ENCODE data around the gene MCRIP2. TPM values are rescaled to one million over a fixed set of nuclear protein-coding genes. Genes with fewer than 3 reads are reported as not detected.

Gene MCRIP2
- total RNA-seq, 1 experiment from 2014 or later: 69.6 TPM

- BruUV-seq (replicated peaks): no TSS peak
- intact Hi-C loops (cut with micrococcal nuclease; ENCODE audit: unreplicated experiment): no loop called here
- ChIA-PET POLR2A (ENCODE audit: unreplicated experiment) (no interaction called here), CTCF (no interaction called here)
- DNase-seq: no peak
- no peaks in the 10 kb centered on the region for H3K36me3 ChIP-seq (ENCODE audit: low read depth)
- no peaks in the 10 kb centered on the region for H3K9me2 ChIP-seq (ENCODE audit: insufficient read depth)
- peaks cover 13% of the 10 kb centered on the region for H3K4me1 ChIP-seq (replicated peaks; ENCODE audit: insufficient read depth)
- no peak overlapping the region for H2AFZ ChIP-seq
- H3K79me2 ChIP-seq (ENCODE audit: low read depth): peaks cover 6% of the 10 kb centered on the region
- no peaks in the 10 kb centered on the region for H3K27me3 ChIP-seq (ENCODE audit: insufficient read depth, low read depth)
- H3K9me3 ChIP-seq (ENCODE audit: insufficient read depth, low read depth): no peaks in the 10 kb centered on the region
- TF ChIP-seq CTCF (conservative IDR thresholded peaks at IDR 0.05) (no peak), EZH2 (IDR thresholded peaks at IDR 0.05; ENCODE audit: low read depth) (no peak)
- no peaks in the 10 kb centered on the region for H4K20me1 ChIP-seq (ENCODE audit: insufficient read depth)
- no peak overlapping the region for H3K4me2 ChIP-seq
- no peak overlapping the region for H3K27ac ChIP-seq
- peaks cover 22% of the 10 kb centered on the region for H3F3A ChIP-seq (ENCODE audit: insufficient read depth, low read depth)
- H3K4me3 ChIP-seq: no peak overlapping the region
Measured at GRCh38 chr16:694187-694862, 52.7 kb downstream of the MCRIP2 start.

GRCh38 chr16:694863-695354 lies 53.3 kb downstream of the MCRIP2 start:
- no peak overlapping the region for H3K4me2 ChIP-seq
- TF ChIP-seq EZH2 (IDR thresholded peaks at IDR 0.05; ENCODE audit: low read depth): no peak
- no peaks in the 10 kb centered on the region for H3K9me2 ChIP-seq (ENCODE audit: insufficient read depth)
- H3F3A ChIP-seq (ENCODE audit: insufficient read depth, low read depth): peaks cover 22% of the 10 kb centered on the region
- no peak overlapping the region for H2AFZ ChIP-seq
- H3K4me1 ChIP-seq (replicated peaks; ENCODE audit: insufficient read depth): peaks cover 10% of the 10 kb centered on the region
- no peaks in the 10 kb centered on the region for H4K20me1 ChIP-seq (ENCODE audit: insufficient read depth)
- H3K27me3 ChIP-seq (ENCODE audit: insufficient read depth, low read depth): peaks cover 3% of the 10 kb centered on the region; the same call in 1 of the 2 replicates
- H3K4me3 ChIP-seq: no peak overlapping the region
- no peaks in the 10 kb centered on the region for H3K9me3 ChIP-seq (ENCODE audit: insufficient read depth, low read depth)
- no peak for DNase-seq
- CTCF ChIA-PET: no interaction called here
- BruUV-seq (replicated peaks): no TSS peak
- POLR2A ChIA-PET (ENCODE audit: unreplicated experiment): interaction anchor here (1.0 kb wide), 1 partner anchor 168 kb away, joined by 10 read pairs; the partner anchor contains the start of gene CAPN15
- no peak overlapping the region for H3K27ac ChIP-seq
- intact Hi-C loops (cut with micrococcal nuclease; ENCODE audit: unreplicated experiment): no loop called here
- H3K36me3 ChIP-seq (ENCODE audit: low read depth): no peaks in the 10 kb centered on the region
- H3K79me2 ChIP-seq (ENCODE audit: low read depth): no peaks in the 10 kb centered on the region

GRCh38 chr16:695355-696089 lies 53.9 kb downstream of the MCRIP2 start:
- Histone ChIP-seq H3K4me1 (replicated peaks; ENCODE audit: insufficient read depth) (peaks cover 8% of the 10 kb centered on the region), H3K4me3 (no peak overlapping the region), H3K79me2 (ENCODE audit: low read depth) (no peaks in the 10 kb centered on the region), H4K20me1 (ENCODE audit: insufficient read depth) (no peaks in the 10 kb centered on the region), H2AFZ (no peak overlapping the region), H3K4me2 (0 out of 2 replicates have a peak overlapping the region, but pooled peaks have one; percentile 19), H3K36me3 (ENCODE audit: low read depth) (no peaks in the 10 kb centered on the region), H3F3A (ENCODE audit: insufficient read depth, low read depth) (peaks cover 22% of the 10 kb centered on the region), H3K9me3 (ENCODE audit: insufficient read depth, low read depth) (no peaks in the 10 kb centered on the region), H3K27me3 (ENCODE audit: insufficient read depth, low read depth) (peaks cover 8% of the 10 kb centered on the region; the same call in 1 of the 2 replicates), H3K27ac (no peak overlapping the region), H3K9me2 (ENCODE audit: insufficient read depth) (no peaks in the 10 kb centered on the region)
- TF ChIP-seq CTCF (conservative IDR thresholded peaks at IDR 0.05): no peak
- no peak for TF ChIP-seq EZH2 (IDR thresholded peaks at IDR 0.05; ENCODE audit: low read depth)
- peak; percentile 72 to 93 for DNase-seq
- no TSS peak for BruUV-seq (replicated peaks)
- ChIA-PET POLR2A (ENCODE audit: unreplicated experiment) (interaction anchor here (0.7 to 1.0 kb wide), 2 partner anchors 30 to 168 kb away, joined by 6 to 10 read pairs; partner anchors contain the start of gene CAPN15), CTCF (interaction anchor here (0.5 to 1.1 kb wide), 4 partner anchors 17 to 874 kb away, joined by 3 to 12 read pairs (median 7); no protein-coding TSS in a partner anchor)
- intact Hi-C loops (cut with micrococcal nuclease; ENCODE audit: unreplicated experiment): no loop called here

Other genes with a start within 250 kb of the MCRIP2 start
- gene NME4, start 244.6 kb upstream of the MCRIP2 start, total RNA-seq (2021): 157 and 159 TPM in 2 replicates
- 65.4 and 78.4 TPM in 2 replicates for gene DECR2, start 239.9 kb upstream of the MCRIP2 start, total RNA-seq (2021)
- gene RAB11FIP3, start 216.2 kb upstream of the MCRIP2 start, total RNA-seq (2021): 38.4 and 42.4 TPM in 2 replicates
- 66.8 and 68.9 TPM in 2 replicates for gene CAPN15, start 114.1 kb upstream of the MCRIP2 start, total RNA-seq (2021)
- gene PRR35, start 81.4 kb upstream of the MCRIP2 start, total RNA-seq (2021): 0.35 TPM in 1 of 2 replicates, not detected in the other
- gene NHLRC4, start 74.8 kb upstream of the MCRIP2 start, total RNA-seq (2021): not detected in 2 replicates
- 72.5 and 96.1 TPM in 2 replicates for gene PIGQ, start 71.9 kb upstream of the MCRIP2 start, total RNA-seq (2021)
- 43.6 and 47.1 TPM in 2 replicates for gene RAB40C, start 51.8 kb upstream of the MCRIP2 start, total RNA-seq (2021)
- gene WFIKKN1, start 10.8 kb upstream of the MCRIP2 start, total RNA-seq (2021): 6.9 and 9.2 TPM in 2 replicates
- 144 and 158 TPM in 2 replicates for gene METTL26, start 5.5 kb upstream of the MCRIP2 start, total RNA-seq (2021)
- gene WDR90, start 7.5 kb downstream of the MCRIP2 start, total RNA-seq (2021): 118 and 126 TPM in 2 replicates
- 143 and 173 TPM in 2 replicates for gene RHOT2, start 26.3 kb downstream of the MCRIP2 start, total RNA-seq (2021)
- 18.1 and 19.9 TPM in 2 replicates for gene RHBDL1, start 33.8 kb downstream of the MCRIP2 start, total RNA-seq (2021)
- 174 and 211 TPM in 2 replicates for gene STUB1, start 38.6 kb downstream of the MCRIP2 start, total RNA-seq (2021)
- 57.4 and 61.6 TPM in 2 replicates for gene JMJD8, start 42.5 kb downstream of the MCRIP2 start, total RNA-seq (2021)
- 23.9 and 33.6 TPM in 2 replicates for gene WDR24, start 48.6 kb downstream of the MCRIP2 start, total RNA-seq (2021)
- gene FBXL16, start 64.0 kb downstream of the MCRIP2 start, total RNA-seq (2021): 22.2 and 24.0 TPM in 2 replicates
- gene METRN, start 73.3 kb downstream of the MCRIP2 start, total RNA-seq (2021): 77.5 and 88.5 TPM in 2 replicates
- gene ANTKMT, start 79.3 kb downstream of the MCRIP2 start, total RNA-seq (2021): 55.0 and 102 TPM in 2 replicates
- gene CCDC78, start 84.6 kb downstream of the MCRIP2 start, total RNA-seq (2021): 4.2 and 6.4 TPM in 2 replicates
- 31.0 and 57.6 TPM in 2 replicates for gene HAGHL, start 85.3 kb downstream of the MCRIP2 start, total RNA-seq (2021)
- gene CIAO3, start 99.2 kb downstream of the MCRIP2 start, total RNA-seq (2021): 44.2 and 45.8 TPM in 2 replicates
- gene MSLN, start 118.9 kb downstream of the MCRIP2 start, total RNA-seq (2021): 59.9 and 86.4 TPM in 2 replicates
- 53.3 and 56.7 TPM in 2 replicates for gene RPUSD1, start 146.6 kb downstream of the MCRIP2 start, total RNA-seq (2021)
- 67.7 and 77.8 TPM in 2 replicates for gene CHTF18, start 146.8 kb downstream of the MCRIP2 start, total RNA-seq (2021)
- not detected in 2 replicates for gene GNG13, start 158.9 kb downstream of the MCRIP2 start, total RNA-seq (2021)